HCT116 (cell line): ENCODE results near the gene DNPEP. TPM values are rescaled to one million over a fixed set of nuclear protein-coding genes. Genes with fewer than 3 reads are reported as not detected.

Experiments used
- ATAC-seq: fragments of 200-7000 bp; cut with Tn5 transposase; 2 replicates; pipeline ENCODE4 v1.9.1; 2020; ENCODE audit warnings: mild to moderate bottlenecking, moderate library complexity
- BruUV-seq: library from RNA; stranded (reverse); fragments of 400-500 nt; replicated peaks from 2 replicates; lab custom pipeline; 2021; lab: Mats Ljungman, UMichigan
- CTCF ChIA-PET: fragments of 300-600 bp; sonication (Branson Sonifier 250); formaldehyde crosslinking; loops from one replicate; lab custom pipeline; 2021; ENCODE audit warnings: antibody characterized with exemption; lab: Charles Lee
- POLR2A ChIA-PET: fragments of 300-600, 350-600 bp; sonication (Branson Sonifier 250); formaldehyde crosslinking; loops from one replicate; lab custom pipeline; 2021; ENCODE audit warnings: antibody characterized with exemption; lab: Charles Lee
- RAD21 ChIA-PET, 2 experiments: fragments of 300-600 bp; sonication (Branson Sonifier 250); formaldehyde crosslinking; loops; one replicate each; lab custom pipeline; 2023; ENCODE audit warnings: low total read pairs in 2 of 2; ENCODE audit not compliant: uncharacterized antibody in 2 of 2, unreplicated experiment in 2 of 2, low non-redundant PET in 1 of 2; lab: Charles Lee
- DNase-seq: peaks from one replicate; pipeline ENCODE4 v3.0.0-alpha.2; 2010; ENCODE audit warnings: low read depth, low spot score
- H2AFZ ChIP-seq: fragments of 200-600 bp; shearing (Covaris generic), sonication (generic); 2 replicates; pipeline ENCODE4 v1.6.1; 2017; ENCODE audit warnings: low read depth, mixed run types, mixed read lengths, antibody characterized with exemption, low read length; ENCODE audit not compliant: poor library complexity, severe bottlenecking
- H3K27ac ChIP-seq: 2 replicates; pipeline ENCODE4 v1.5.1; 2012; ENCODE audit warnings: low read depth, low read length
- H3K27me3 ChIP-seq: fragments of 200-600 bp; sonication (generic); 2 replicates; pipeline ENCODE4 v1.6.1; 2016; ENCODE audit warnings: mixed run types, low read length, mixed read lengths; ENCODE audit not compliant: insufficient read depth
- H3K36me3 ChIP-seq, 2 experiments: fragments of 200-500 bp in 1 of 2; fragments of 200-600 bp in 1 of 2; sonication (Bioruptor generic) in 1 of 2; sonication (generic) in 1 of 2; 2 replicates each; pipeline versions ENCODE4 v1.5.1 to v1.6.1; 2014 to 2016; ENCODE audit warnings: low read length in 2 of 2, inconsistent platforms in 1 of 2, mixed read lengths in 1 of 2, mixed run types in 1 of 2; ENCODE audit not compliant: insufficient read depth in 2 of 2, control insufficient read depth in 1 of 2
- H3K4me1 ChIP-seq, 2 experiments: fragments of 200-600 bp in 1 of 2; sonication (generic) in 1 of 2; 2 replicates each; pipeline versions ENCODE4 v1.5.1 to v1.6.1; 2012 to 2017; ENCODE audit warnings: low read length in 2 of 2, inconsistent platforms in 1 of 2, mild to moderate bottlenecking in 1 of 2, mixed read lengths in 1 of 2, mixed run types in 1 of 2, moderate library complexity in 1 of 2; ENCODE audit not compliant: insufficient read depth in 2 of 2, control insufficient read depth in 1 of 2
- H3K4me2 ChIP-seq: fragments of 200-600 bp; sonication (generic); 2 replicates; pipeline ENCODE4 v1.6.1; 2017; ENCODE audit warnings: mixed run types, low read length, mixed read lengths
- H3K4me3 ChIP-seq, 2 experiments: fragments of 200-600 bp in 1 of 2; sonication (generic) in 1 of 2; replicated peaks in 1 of 2; 2 replicates each; pipeline ENCODE4 v1.5.1; 2011 to 2016; ENCODE audit warnings: low read length in 2 of 2, control low read depth in 1 of 2, low read depth in 1 of 2, mild to moderate bottlenecking in 1 of 2, mixed read lengths in 1 of 2, mixed run types in 1 of 2
- H3K79me2 ChIP-seq: fragments of 200-600 bp; sonication (generic); 2 replicates; pipeline ENCODE4 v1.6.1; 2017; ENCODE audit warnings: mild to moderate bottlenecking, mixed run types, low read length, moderate library complexity, mixed read lengths; ENCODE audit not compliant: insufficient read depth
- H3K9ac ChIP-seq: fragments of 200-600 bp; sonication (generic); 2 replicates; pipeline ENCODE4 v1.6.1; 2016; ENCODE audit warnings: low read length, mixed read lengths
- H3K9me2 ChIP-seq: fragments of 200-600 bp; sonication (generic), shearing (Covaris generic); 2 replicates; pipeline ENCODE4 v1.6.1; 2017; ENCODE audit warnings: mixed run types, mild to moderate bottlenecking, moderate library complexity; ENCODE audit not compliant: insufficient read depth
- H3K9me3 ChIP-seq, 2 experiments: fragments of 200-500 bp in 1 of 2; fragments of 200-600 bp in 1 of 2; sonication (Bioruptor generic) in 1 of 2; sonication (generic) in 1 of 2; 2 replicates each; pipeline ENCODE4 v1.6.1; 2014 to 2017; ENCODE audit warnings: low read length in 2 of 2, mixed read lengths in 2 of 2, inconsistent platforms in 1 of 2, low read depth in 1 of 2, mild to moderate bottlenecking in 1 of 2, mixed run types in 1 of 2, moderate library complexity in 1 of 2; ENCODE audit not compliant: control insufficient read depth in 1 of 2, insufficient read depth in 1 of 2
- H4K20me1 ChIP-seq: fragments of 200-600 bp; sonication (generic), shearing (Covaris generic); 2 replicates; pipeline ENCODE4 v1.6.1; 2017; ENCODE audit warnings: mixed run types, mild to moderate bottlenecking, moderate library complexity; ENCODE audit not compliant: insufficient read depth
- EGR1 ChIP-seq: IDR thresholded peaks from 2 replicates; pipeline ENCODE4 v1.6.1; 2012; ENCODE audit warnings: low read depth
- EZH2 ChIP-seq: fragments of 200-600 bp; sonication (generic); IDR thresholded peaks from 2 replicates; pipeline ENCODE4 v1.6.1; 2017; ENCODE audit warnings: antibody characterized with exemption, mixed run types
- EZH2phosphoT487 ChIP-seq: fragments of 200-600 bp; IDR thresholded peaks from 2 replicates; pipeline ENCODE4 v1.6.1; 2018; ENCODE audit warnings: antibody characterized with exemption, borderline replicate concordance
- FOSL1 ChIP-seq: IDR thresholded peaks from 2 replicates; pipeline ENCODE4 v1.6.1; 2012; ENCODE audit warnings: low read depth
- POLR2AphosphoS5 ChIP-seq: IDR thresholded peaks from 2 replicates; pipeline ENCODE4 v1.6.1; 2011; ENCODE audit warnings: mild to moderate bottlenecking, low read depth, low read length, moderate library complexity
- RAD21 ChIP-seq: IDR thresholded peaks from 2 replicates; pipeline ENCODE4 v1.6.1; 2012; ENCODE audit warnings: low read depth, mild to moderate bottlenecking
- SIN3A ChIP-seq: IDR thresholded peaks from 2 replicates; pipeline ENCODE4 v1.6.1; 2012; ENCODE audit warnings: low read depth
- SP1 ChIP-seq: IDR thresholded peaks from 2 replicates; pipeline ENCODE4 v1.6.1; 2012; ENCODE audit warnings: low read depth
- intact Hi-C: fragments of 100-400 bp; cut with micrococcal nuclease; formaldehyde crosslinking; loops from 2 replicates; pipeline ENCODE4 v1.10.0; 2022
- total RNA-seq: library from RNA; stranded (reverse); gene quantifications from one replicate; pipeline ENCODE4 v1.2.1, GENCODE V29; 2021; ENCODE audit not compliant: unreplicated experiment
- TF ChIP-seq, protein P1 (sequence below): IDR thresholded peaks from 2 replicates; pipeline ENCODE4 v1.6.1; 2011; ENCODE audit warnings: mild to moderate bottlenecking, low read length, moderate library complexity; ENCODE audit not compliant: insufficient replicate concordance; ENCODE audit errors: extremely low read depth

The DNPEP gene
- total RNA-seq, 1 experiment from 2014 or later = 80.1 TPM

DNA sequence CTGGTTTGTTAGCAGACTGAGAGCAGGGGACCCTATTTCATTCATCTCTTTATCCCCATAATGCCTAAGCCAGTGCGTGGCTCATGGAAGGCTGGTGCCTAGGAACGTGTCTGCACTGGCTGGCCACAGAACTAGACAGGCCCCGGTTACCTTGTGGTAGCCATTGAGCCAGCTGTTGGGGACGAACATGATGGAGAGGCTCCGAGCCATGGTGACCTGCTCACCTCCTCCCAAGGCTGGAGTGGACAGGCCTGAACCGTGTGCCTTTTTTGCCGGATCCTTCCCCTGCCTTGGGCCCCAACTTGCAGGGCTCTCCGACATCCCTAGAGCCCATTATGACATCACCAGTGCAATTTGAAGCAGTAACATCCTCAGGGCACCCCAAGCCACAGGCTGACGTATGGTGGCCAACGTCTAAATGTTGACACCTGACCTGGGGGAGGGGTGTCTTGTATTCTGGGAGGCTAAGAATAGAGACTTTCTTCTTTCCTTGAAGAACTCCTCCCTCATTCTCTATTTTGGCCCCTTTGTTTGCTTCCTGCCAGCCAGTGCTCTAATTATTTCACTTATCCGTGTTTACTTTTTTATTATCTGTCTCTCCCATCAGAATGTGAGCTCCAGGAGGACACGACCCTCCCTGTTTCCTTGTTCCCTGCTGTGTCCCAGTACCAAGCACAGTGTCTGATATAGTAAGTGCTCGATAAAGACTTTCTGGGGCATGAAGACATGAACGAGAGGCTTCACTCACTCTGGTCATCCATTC, 12.2 kb upstream of the DNPEP start:
- Histone ChIP-seq H2AFZ (no peak overlapping the region), H3K9me2 (no peaks in the 10 kb centered on the region), H3K79me2 (no peaks in the 10 kb centered on the region), H3K4me1 (peaks cover 11 to 34% of the 10 kb centered on the region in 2 experiments; a peak in 3 of 4 replicates), H3K27ac (no peak overlapping the region), H3K9ac (no peak overlapping the region), H3K9me3 (no peaks in the 10 kb centered on the region), H3K36me3 (no peaks in the 10 kb centered on the region), H3K27me3 (no peaks in the 10 kb centered on the region), H3K4me2 (no peak overlapping the region), H3K4me3 (no peak overlapping the region), H4K20me1 (no peaks in the 10 kb centered on the region)
- TF ChIP-seq EZH2 (no peak), FOSL1 (no peak), RAD21 (no peak), POLR2AphosphoS5 (no peak), EGR1 (no peak), SP1 (no peak), EZH2phosphoT487 (no peak), SIN3A (no peak)
- TF ChIP-seq, protein P1, sequence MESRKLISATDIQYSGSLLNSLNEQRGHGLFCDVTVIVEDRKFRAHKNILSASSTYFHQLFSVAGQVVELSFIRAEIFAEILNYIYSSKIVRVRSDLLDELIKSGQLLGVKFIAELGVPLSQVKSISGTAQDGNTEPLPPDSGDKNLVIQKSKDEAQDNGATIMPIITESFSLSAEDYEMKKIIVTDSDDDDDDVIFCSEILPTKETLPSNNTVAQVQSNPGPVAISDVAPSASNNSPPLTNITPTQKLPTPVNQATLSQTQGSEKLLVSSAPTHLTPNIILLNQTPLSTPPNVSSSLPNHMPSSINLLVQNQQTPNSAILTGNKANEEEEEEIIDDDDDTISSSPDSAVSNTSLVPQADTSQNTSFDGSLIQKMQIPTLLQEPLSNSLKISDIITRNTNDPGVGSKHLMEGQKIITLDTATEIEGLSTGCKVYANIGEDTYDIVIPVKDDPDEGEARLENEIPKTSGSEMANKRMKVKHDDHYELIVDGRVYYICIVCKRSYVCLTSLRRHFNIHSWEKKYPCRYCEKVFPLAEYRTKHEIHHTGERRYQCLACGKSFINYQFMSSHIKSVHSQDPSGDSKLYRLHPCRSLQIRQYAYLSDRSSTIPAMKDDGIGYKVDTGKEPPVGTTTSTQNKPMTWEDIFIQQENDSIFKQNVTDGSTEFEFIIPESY = no peak
- BruUV-seq = no TSS peak
- intact Hi-C loops = loop anchor here (10.0 kb wide), 1 partner anchor 245 kb away; no protein-coding TSS in a partner anchor
- POLR2A ChIA-PET = no interaction called here
- DNase-seq (no peak), ATAC-seq (no peak)
- CTCF ChIA-PET = interaction anchor here (2.7 kb wide), 1 partner anchor 130 kb away, joined by 11 read pairs; no protein-coding TSS in a partner anchor
- RAD21 ChIA-PET = no interaction called here
